ENCODE results near the gene NR6A1. TPM values are rescaled to one million over a fixed set of nuclear protein-coding genes. Genes with fewer than 3 reads are reported as not detected.
A peak's percentile ranks its signal among the peaks of the same experiment; 100 is the strongest.

The NR6A1 gene
- total RNA-seq, 1 donor from 2014 or later = 4.0 TPM

DNA sequence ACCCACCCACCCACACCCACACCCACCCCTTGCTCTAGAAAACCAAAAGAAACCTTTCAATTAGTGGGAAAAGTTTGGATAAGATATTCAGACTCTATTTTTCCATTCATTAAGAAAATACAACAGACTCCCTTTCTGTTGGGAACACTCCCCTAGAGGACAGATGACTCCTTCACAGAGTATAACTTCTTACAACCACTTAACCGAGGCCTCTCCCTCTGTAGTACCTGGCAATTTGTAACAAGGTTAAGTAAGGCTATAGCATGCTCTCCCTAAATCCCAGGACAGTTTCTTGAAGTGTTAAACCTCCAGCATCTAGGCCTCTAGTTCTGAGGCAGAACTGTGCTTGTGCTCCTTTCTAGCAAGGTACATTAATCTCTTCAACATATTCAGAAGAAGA is 188.0 kb downstream of the NR6A1 start:
- H3K9me3 ChIP-seq = no peaks in the 10 kb centered on the region
- H3K4me3 ChIP-seq = no peak overlapping the region
- H3K36me3 ChIP-seq = no peaks in the 10 kb centered on the region
- no peak for DNase-seq
- H3K27me3 ChIP-seq = peaks cover 4% of the 10 kb centered on the region
- peak; percentile 68 for ATAC-seq
- TF ChIP-seq CTCF (IDR thresholded peaks at IDR 0.05) = no peak
- no peak overlapping the region for H3K27ac ChIP-seq
- intact Hi-C loops (cut with DNase I) = no loop called here
- no peaks in the 10 kb centered on the region for H3K4me1 ChIP-seq

DNA sequence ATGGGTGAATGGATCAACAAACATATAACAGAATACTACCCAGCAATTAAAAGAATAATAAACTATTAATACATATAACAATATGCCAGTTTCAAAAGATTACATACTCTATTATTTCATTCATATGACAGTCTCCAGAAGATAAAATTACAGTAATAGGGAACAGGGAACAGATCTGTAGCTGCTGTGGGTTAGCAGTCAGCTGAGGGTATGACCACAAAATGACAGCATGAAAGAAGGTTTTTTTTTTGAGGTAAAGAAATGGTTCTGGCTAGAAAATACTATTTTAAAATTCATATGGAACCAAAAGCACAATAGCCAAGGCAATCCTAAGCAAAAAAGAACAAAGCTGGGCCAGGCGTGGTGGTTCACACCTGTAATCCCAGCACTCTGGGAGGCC is 190.9 kb downstream of the NR6A1 start:
- no peak for TF ChIP-seq CTCF (IDR thresholded peaks at IDR 0.05)
- no peaks in the 10 kb centered on the region for H3K9me3 ChIP-seq
- H3K27ac ChIP-seq = no peak overlapping the region
- H3K27me3 ChIP-seq = peaks cover 4% of the 10 kb centered on the region
- ATAC-seq (no peak), DNase-seq (no peak)
- intact Hi-C loops (cut with DNase I) = no loop called here
- H3K4me3 ChIP-seq = no peak overlapping the region
- no peaks in the 10 kb centered on the region for H3K36me3 ChIP-seq
- no peaks in the 10 kb centered on the region for H3K4me1 ChIP-seq

- TF ChIP-seq CTCF (IDR thresholded peaks at IDR 0.05) = no peak
- Histone ChIP-seq H3K27me3 (peaks cover 4% of the 10 kb centered on the region), H3K36me3 (no peaks in the 10 kb centered on the region), H3K9me3 (no peaks in the 10 kb centered on the region), H3K27ac (no peak overlapping the region), H3K4me1 (no peaks in the 10 kb centered on the region), H3K4me3 (no peak overlapping the region)
- ATAC-seq (no peak), DNase-seq (no peak)
- intact Hi-C loops (cut with DNase I) = no loop called here
Measured at GRCh38 chr9:124576751-124577150, 194.4 kb downstream of the NR6A1 start.

- Histone ChIP-seq H3K4me1 (no peaks in the 10 kb centered on the region), H3K4me3 (no peak overlapping the region), H3K27ac (no peak overlapping the region), H3K27me3 (peaks cover 4% of the 10 kb centered on the region), H3K9me3 (no peaks in the 10 kb centered on the region), H3K36me3 (no peaks in the 10 kb centered on the region)
- intact Hi-C loops (cut with DNase I) = no loop called here
- TF ChIP-seq CTCF (IDR thresholded peaks at IDR 0.05) = no peak
- DNase-seq (no peak), ATAC-seq (no peak)
Measured at GRCh38 chr9:124574534-124575375, 196.4 kb downstream of the NR6A1 start.

DNA sequence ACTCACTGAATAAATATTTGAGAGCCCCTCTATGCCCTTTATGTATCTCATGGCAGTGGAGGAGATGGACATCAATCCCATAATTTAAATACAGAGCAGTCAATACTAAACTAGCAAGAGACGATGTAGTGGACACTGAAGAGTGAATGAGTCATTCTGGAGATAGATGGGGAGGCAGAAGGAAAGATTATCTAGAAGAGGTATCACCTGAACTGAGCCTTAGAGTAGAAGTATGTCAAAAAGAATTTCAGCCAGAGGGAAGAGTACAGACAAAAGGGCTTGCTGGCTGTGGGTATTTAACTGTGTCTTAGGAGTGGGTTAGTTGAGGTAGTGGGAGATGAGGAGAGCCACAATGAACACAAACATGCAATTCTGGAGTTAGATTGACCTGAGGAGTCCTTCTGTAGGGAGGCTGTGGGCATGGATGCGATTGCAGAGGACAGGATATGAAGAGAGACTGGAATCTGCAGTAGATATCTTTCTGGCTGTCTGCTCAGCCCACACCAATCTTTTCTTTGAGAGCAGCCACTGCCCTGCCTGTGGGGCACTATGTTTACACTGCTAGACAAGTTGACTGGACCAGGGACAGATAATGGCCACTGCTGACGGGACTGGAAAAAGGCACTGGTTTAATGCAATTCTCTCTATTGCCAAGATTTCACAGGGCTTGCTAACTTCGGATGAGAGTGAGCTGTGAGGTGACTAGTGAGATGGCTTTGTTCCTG is 200.0 kb downstream of the NR6A1 start:
- no peak for TF ChIP-seq CTCF (IDR thresholded peaks at IDR 0.05)
- H3K4me1 ChIP-seq = no peaks in the 10 kb centered on the region
- DNase-seq (no peak), ATAC-seq (no peak)
- no peak overlapping the region for H3K4me3 ChIP-seq
- H3K27ac ChIP-seq = no peak overlapping the region
- H3K36me3 ChIP-seq = no peaks in the 10 kb centered on the region
- no peaks in the 10 kb centered on the region for H3K27me3 ChIP-seq
- intact Hi-C loops (cut with DNase I) = no loop called here
- H3K9me3 ChIP-seq = no peaks in the 10 kb centered on the region

Data from upper lobe of right lung (tissue), 1 donor.